Fibroblast of skin of scalp (primary cell): Measurements from ENCODE around the gene UGCG.
"Not testable (repeated sequence)": the region's sequence is repeated elsewhere in the genome, so short reads cannot be mapped to it uniquely, and the experiment has no call there.

Experiments
- DNase-seq: peaks from one replicate; pipeline ENCODE4 v3.0.0-alpha.2; 2013

Gene UGCG

DNA sequence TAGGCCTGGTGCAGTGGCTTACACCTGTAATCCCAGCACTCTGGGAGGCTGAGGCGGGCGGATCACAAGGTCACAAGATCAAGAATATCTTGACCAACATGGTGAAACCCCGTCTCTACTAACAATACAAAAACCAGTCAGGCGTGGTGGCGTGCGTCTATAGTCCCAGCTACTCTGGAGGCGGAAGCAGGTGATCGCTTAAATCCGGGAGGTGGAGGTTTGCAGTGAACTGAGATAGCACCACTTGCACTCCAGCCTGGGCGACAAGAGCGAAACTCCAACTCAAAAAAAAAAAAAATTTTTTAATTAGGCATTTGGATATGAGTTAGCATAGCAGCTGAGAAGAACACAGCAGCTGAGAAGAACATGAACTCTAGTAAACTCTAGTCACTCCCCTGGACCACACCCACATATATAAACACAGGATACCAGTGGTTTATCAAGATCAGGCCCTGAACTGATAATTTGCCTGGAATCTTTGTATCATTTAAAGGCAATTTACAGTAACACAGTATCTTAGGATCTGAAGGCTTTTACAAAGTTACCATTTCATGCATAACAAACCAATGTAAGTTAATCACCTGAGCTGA is 4.6 kb upstream of the UGCG start:
- no peak for DNase-seq

DNA sequence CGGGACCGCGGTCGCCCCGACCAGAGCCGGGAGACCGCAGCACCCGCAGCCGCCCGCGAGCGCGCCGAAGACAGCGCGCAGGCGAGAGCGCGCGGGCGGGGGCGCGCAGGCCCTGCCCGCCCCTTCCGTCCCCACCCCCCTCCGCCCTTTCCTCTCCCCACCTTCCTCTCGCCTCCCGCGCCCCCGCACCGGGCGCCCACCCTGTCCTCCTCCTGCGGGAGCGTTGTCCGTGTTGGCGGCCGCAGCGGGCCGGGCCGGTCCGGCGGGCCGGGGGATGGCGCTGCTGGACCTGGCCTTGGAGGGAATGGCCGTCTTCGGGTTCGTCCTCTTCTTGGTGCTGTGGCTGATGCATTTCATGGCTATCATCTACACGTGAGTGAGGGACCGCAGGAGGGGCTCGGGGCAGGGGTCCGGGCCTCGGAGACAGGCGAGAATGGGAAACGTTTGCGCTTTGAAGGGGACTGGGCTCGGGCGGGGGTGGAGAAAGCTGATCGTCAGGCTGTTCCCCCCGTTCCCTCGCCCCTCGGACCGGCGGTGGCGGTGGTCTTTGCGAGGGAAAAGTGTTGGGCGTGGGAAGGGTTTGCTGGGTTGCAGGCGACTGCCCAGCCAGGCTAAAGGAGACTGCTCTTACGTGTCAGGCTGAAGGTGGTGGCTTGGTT is 457 bp downstream of the UGCG start:
- no peak for DNase-seq

DNA sequence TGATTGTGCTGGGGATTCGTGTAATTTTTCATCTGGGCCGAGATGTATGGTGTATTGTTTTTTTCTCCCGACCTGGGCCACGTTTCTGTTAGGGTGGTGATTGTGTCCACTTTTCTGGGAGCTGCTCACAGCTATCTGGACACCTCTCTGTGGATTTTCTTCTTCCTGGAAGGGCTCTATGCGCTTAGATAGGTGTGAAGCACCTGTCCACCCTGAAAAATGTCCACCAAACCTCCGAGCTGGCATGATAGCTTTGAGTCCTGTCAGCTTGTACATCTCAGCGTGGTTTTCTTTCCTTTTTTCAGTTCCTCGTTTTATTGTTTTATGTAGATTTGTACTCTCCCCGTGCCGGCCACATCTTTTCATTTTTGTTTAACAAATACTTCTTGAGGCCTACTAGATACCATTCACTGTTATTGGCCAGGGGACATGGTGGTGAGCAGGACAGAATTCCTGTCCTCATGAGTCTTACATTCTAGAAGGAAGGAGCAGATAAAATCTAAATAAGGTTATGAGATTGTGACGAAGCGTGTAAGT is 1.1 kb downstream of the UGCG start:
- peak; percentile 34 for DNase-seq

DNA sequence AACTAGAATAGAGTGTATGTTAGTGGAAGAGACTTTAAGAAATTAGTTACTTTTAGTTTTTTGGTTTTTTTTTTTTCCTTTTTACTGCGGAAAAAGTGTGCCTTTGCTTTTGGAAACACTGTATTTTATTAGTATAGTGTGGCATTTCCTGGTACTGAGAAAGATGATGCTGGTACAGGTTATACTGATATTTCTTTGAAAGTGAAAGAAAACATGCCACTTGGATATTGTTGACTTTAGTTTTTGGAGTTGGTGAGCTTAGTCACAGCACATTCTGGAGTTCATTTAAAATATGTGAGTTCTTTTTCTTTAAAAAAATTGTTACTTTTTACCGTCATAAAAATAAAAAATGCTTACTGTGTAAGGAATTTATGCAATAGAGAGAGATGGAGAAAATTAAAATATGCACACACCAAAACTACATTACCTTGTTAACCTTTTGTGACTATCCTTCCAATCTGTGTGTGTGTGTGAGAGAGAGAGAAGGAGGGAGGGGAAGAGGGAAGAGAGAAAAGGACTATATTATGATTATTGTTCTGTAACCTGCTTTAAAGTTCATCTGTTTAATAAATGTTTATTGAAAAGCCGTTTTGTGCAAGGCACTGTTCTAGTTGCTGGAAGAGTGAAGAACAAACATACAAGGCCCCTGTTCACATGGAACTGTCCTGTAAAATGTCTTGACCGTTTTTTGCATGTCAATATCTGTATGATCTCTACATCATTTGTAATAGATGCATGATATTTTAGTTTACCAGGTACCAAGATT is 1.9 kb downstream of the UGCG start:
- no peak for DNase-seq

DNA sequence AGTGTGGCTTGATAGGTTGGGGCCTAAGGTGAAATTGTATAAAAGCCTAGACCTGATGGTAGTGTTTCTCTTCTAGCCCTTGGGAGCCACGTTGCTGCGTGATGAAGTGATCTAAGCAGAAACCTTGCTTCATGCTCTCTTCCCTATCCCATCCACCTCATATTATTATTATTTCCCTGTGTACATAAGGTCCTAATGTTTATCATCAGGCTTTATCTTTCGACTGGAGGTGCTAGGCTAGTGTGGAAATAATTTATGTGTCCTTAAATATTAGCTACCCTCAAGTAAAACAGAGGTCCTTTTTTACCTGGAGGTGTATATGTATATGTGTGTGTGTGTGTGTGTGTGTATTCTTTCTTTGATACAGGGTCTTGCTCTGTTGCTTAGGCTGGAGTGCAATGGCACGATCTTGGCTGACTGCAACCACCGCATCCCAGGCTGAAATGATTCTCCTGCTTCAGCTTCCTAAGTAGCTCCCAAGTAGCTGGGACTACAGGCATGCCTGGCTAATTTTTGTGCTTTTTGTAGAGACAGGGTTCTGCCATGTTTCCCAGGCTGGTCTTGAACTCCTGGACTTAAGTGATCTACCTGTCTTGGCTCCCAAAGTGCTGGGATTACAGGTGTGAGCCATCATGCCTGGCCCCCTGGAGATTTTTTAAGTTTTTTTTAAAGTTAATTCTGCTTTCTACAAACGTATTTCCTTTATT is 3.7 kb downstream of the UGCG start:
- DNase-seq, result no peak

DNA sequence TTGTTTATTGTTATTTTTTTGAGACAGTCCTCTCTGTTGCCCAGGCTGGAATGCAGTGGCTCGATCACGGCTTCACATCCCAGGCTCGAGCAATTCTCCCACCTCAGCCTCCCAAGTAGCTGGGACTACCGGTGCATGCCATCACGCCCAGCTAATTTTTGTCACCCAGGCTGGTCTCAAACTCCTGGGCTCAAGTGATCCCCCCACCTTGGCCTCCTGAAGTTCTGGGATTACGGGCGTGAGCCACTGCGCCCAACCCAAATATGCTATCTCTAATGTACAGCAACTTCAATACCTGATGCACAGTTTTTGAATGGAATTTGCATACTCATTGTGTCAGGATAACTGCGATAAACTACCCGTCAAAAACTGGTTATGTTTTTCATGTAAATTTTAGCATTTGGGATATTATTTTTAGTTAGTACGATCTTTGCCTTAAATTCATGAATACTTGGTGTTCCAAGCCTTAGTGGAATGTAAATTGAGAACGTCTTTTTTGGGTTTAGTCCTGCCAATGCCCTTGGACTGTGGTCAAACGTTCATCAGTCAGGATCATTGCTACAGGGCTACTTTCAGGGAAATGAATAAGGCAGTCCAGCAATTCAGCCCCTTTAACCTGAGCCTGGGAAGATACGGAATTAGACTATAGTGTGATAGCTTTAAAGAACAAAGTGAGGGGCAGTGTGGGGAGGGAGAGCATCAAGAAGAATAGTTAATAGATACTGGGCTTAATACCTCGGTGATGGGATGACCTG is 4.4 kb downstream of the UGCG start:
- no peak for DNase-seq

DNA sequence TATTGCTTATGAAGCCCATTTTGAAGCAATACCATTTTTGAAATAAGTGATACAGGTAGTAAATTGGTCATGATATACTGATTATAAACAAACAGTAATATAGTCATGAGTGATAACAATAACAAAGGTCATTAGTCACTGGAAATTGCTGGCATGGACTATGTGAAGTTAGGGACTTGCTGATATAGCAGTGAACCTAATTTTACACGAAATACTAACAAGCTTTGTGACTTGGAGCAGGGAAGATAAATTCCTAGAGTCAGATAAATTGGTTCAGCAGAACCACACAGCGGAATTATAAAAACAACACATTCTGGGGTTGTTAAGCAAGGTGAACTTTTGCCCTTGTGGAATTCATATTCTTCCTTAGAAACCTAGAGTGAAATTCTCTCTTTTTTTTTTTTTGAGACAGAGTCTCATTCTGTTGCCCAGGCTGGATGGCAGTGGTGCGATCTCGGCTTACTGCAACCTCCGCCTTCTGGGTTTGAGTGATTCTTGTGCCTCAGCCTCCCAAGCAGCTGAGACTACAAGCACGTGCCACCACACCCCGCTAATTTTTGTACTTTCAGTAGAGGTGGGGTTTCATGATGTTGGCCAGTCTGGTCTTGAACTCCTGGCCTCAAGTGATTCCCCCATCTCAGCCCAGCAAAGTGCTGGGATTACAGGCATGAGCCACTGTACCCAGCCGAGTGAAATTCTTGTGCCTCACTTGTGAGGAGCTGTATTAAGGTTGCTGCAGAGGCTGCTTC is 6.0 kb downstream of the UGCG start:
- DNase-seq, result no peak

DNA sequence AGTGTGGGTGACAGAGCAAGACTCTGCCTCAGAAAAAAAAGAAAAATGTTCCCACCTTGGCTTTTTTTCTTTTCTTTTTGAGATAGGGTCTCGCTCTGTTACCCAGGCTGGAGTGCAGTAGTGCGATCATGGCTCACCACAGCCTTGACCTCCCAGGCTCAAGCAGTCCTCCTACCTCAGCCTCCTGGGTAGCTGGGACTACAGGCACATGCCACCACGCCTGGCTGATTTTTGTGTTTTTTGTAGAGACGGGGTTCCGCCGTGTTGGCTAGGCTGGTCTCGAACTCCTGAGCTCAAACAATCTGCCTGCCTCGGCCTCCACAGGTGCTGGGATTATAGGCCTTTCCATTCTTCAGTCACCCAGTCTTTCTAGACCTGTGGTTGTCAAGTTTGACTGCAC is 6.9 kb downstream of the UGCG start:
- DNase-seq, result not testable (repeated sequence)

DNA sequence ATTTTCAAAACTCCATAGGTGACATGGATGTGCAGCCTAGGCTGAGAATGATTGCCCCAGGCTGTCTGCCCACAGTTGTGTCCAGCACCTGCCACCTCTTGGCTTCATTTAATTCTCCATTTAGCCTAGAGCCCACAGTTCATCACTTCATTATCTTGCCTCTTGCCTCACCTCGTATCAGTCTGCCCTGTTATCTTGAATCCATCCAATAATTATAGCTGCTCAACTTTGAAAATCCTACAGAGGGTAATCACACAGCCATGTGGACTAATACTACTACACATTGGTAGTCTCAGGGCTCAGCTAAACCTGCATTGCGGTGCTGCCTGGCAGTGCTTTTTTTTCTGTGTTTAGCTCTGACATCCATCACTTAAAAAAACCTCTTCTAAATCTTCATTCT is 7.4 kb downstream of the UGCG start:
- DNase-seq, result no peak

DNA sequence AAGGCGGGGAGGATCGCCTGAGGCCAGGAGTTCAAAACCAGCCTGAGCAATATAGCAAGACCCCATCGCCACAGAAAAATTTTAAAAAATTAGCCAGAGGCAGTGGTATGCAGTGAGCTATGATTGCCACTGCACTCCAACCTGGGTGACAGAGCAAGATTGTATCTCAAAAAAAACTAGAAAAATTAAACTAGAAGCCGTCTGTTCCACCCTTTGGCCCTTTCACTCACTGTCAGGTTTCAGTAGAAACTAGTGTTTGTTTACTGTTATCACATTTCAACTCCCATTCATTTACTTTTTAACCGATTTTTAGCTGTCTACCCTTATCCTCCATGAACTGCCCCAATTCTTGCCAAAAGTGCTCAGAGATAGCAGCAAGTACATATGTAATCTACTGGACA is 8.3 kb downstream of the UGCG start:
- DNase-seq, result no peak

DNA sequence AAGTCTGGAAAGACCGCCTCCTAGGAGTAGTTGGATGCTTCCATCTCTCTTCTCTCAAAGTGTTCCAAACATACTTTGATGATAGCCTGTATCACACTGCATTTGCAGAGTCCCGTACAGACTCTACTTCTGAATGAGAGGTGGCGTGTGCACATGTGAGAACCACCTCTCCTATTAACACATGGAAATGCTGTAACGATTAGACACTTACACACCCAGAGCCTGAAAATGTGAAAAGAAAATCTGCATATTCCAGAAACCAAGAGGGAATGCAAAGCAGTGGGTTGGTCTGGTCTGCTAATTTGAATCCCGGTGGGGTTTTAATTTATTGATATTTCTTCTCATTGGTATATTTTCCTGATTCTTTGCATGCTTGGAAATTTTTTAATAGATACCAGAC is 10.5 kb downstream of the UGCG start:
- no peak for DNase-seq

DNA sequence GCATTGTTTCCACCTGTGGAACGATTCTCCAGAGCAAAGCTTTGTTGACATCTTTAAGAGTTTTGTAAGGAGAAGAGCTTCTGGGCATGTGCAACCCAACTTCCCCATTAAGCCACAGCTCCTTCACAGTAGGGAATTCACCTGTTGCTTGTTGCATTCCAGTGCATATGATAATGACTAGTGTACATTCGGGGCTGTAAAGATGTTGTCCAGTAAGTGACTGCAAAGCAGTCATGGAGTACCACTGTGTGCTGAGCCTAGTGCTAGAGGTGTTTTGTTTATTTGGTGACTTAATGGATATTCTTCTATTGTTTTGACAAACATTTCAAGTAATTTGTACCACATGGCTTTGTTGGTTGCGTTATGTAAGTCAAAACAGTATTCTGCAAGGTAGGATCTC is 12.8 kb downstream of the UGCG start:
- no peak for DNase-seq

DNA sequence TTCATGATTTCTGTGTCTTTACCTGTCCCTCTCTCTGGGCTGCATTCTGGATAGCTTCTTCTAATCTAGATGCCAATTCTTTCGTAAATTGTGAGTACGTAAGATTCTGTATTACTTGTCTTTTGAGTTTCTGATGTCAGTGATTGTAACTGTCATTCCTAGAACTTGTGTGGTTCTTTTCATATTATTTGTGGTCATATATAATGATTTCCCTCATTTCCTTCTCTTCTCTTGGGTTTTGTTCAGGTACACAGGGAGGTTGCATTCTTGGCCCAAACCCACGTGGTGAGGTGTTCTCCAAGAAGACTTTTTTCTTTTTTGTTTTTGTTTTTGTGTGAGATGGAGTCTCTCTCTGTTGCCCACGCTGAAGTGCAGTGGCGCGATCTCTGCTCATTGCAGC is 13.8 kb downstream of the UGCG start:
- DNase-seq, result no peak

DNA sequence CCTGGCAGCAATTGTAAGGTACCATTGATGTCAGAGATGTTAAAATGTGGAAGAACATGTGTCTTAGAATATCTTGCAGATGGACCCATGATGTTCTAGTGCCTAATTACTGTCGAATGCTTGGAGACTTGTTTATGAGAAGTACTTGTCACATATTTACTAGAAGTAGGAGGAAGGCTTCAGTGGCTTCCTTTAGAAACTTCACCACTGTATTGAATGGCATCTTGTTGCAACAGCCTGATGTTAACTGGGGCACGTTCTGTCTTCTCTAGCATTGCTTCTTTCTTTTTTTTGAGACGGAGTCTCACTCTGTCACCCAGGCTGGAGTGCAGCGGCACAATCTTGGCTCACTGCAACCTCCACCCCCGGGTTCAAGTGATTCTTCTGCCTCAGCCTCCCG is 16.5 kb downstream of the UGCG start:
- no peak for DNase-seq

DNA sequence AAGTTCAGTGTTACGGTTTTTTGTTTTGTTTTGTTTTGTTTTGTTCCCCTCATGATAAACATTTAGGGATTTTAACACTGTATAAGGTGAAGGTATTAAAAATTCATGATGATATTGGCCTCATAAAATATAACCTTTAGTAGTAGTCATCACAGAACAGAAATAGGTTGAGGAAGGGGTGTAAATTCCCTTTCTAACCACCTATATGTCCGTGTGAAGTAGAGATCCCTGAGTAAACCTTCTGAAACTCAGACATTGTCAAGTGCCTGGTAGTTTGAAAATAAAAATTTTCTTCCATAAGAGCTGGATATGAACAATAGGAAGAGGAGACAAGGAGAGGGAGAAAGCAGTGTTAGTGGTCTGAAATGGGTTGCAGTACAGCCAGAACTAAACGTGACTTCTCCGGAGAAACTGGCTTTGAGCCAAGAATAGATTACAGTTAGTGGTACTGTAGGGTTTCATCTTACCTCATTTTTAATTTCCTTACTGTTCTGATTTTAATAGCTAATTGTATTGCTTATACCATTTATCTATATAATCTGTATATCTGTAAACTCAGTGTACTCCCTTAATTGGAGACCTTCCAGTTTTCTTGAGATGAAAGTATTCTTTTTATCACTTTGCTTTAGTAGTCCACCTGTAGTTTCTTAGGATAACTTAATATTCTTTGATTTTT is 18.3 kb downstream of the UGCG start:
- peak; percentile 27 for DNase-seq

DNA sequence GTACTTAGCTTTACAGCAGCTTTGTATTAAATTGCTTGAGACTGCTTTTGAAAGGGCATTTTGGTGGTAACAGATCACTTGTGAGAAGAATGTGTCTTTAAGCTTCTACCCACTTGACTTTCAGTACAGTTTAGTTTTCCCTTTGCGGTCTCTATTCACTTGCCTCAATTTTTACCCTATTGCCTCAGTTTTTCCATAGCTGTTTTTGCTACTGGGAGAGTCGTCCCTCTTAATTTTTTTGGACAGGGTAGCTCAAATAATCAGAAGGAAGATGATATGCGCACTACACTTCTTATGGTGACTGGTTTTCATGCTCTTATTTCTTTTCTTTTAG is 18.8 kb downstream of the UGCG start:
- DNase-seq, result no peak

DNA sequence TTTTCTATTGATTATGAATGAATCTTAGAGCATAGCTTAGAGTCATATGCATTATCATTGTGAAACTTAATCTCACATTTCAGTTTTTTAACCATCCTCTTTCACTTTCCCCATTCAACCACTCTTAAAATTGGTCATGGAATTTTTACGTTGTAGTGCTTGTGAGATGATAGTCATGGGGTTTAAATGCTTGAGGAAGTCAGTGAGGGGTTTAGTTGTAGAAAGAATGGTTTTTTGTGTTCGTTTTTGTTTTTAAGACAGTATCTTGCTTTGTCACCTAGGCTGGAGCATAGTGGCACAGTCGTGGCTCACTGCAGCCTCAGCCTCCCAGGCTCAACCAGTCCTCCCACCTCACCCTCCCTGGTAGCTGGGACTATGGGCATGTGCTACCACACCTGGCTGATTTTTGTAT is 19.6 kb downstream of the UGCG start:
- DNase-seq, result no peak

DNA sequence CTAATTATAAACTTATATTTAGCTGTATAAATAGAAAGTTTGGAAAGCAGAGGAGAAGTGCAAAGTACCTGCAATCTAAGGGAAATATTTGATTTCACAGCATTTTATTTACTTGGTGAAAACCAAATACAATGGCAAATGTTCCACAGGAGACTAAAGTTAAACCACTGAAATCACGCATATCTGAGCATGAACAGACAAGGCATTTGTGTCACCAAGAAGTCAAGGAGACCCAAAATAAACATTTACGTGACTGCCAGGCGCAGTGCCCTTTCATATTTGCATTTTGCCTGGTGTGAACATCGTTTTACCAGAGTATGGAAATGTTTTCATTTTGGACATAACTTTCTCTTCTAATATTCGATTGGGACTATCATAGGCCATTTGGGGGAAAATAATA is 20.6 kb downstream of the UGCG start:
- no peak for DNase-seq

DNA sequence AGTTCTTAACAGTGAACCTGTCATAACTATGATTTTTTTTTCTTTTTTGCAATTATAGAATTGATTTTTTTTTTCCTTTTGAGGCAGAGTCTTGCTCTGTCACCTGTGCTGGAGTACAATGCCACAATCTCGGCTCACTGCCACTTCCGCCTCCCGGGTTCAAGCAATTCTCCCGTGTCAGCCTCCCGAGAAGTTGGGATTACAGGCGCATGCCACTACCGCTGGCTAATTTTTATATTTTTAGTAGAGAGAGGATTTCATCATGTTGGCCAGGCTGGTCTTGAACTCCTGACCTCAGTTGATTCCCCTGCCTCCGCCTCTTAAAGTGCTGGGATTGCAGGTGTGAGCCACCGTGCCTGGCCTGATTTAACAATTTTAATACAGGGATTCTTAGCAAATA is 21.4 kb downstream of the UGCG start:
- no peak for DNase-seq

DNA sequence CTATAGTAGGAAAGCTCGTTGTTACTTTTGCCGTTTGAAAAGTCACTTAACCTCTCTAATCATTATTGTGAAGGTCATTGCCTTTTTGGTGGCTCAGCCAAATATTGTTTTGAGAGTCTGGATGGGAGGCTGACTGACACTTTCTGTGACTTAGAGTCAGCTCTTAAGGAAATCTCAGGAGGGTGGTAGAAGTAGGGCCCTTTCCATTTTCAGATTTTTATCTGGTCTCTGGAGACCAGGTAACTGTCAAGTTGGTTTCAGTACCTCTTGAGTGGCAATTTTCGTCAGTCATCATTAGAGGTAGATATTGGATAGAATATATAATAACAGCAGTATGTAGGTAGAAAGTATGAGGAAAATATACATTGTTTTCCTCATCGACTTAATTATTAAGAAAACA is 23.3 kb downstream of the UGCG start:
- DNase-seq, result no peak

DNA sequence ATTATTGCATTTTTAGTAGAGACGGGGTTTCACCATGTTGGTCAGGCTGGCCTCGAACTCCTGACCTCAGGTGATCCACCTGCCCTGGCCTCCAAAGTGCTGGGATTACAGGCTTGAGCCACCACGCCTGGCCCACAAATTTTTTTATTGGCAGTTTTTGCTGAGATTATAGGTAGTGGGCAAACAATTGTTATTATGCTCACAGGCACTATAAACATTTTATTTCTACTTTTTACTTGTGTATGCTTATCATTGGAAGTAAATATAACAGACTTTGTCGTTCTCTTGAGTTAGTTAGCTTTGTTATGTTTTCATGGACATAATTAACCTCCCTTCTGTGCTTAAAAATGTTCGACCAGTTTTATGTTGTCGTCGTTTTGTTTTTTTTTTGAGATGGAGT is 23.9 kb downstream of the UGCG start:
- no peak for DNase-seq
